WI38 (cell line): Measurements from ENCODE around the gene MAGI1.

Source experiments
- H3K4me3 ChIP-seq: 2 replicates; pipeline ENCODE4 v1.5.1; 2011; ENCODE audit warnings: low read depth, mild to moderate bottlenecking, control low read depth, low read length
- TF ChIP-seq, protein P1 (sequence below): IDR thresholded peaks from 2 replicates; pipeline ENCODE4 v1.5.1; 2012; ENCODE audit warnings: low read depth, mild to moderate bottlenecking, control low read depth, low read length

Gene MAGI1

DNA sequence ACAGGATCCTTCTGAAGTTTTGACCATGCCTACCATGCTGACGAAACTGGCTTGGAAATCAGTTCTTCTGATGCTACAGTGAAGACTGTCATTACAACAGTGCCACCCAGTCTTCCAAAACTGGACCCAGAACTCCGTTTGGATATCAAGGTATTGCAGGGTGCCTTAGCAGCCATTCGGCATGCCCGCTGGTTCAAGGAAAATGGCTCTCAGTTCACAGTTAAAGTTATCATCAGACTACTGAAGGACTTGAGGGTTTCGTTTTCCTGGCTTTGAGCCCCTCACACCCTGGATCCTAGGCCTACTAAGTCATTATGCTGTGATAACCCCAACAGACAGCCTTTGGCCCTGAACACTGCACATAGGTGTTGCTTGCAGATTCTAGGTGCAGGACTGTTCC, 351.0 kb downstream of the MAGI1 start:
- no peak overlapping the region for H3K4me3 ChIP-seq
- TF ChIP-seq, protein P1, sequence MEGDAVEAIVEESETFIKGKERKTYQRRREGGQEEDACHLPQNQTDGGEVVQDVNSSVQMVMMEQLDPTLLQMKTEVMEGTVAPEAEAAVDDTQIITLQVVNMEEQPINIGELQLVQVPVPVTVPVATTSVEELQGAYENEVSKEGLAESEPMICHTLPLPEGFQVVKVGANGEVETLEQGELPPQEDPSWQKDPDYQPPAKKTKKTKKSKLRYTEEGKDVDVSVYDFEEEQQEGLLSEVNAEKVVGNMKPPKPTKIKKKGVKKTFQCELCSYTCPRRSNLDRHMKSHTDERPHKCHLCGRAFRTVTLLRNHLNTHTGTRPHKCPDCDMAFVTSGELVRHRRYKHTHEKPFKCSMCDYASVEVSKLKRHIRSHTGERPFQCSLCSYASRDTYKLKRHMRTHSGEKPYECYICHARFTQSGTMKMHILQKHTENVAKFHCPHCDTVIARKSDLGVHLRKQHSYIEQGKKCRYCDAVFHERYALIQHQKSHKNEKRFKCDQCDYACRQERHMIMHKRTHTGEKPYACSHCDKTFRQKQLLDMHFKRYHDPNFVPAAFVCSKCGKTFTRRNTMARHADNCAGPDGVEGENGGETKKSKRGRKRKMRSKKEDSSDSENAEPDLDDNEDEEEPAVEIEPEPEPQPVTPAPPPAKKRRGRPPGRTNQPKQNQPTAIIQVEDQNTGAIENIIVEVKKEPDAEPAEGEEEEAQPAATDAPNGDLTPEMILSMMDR = no peak

DNA sequence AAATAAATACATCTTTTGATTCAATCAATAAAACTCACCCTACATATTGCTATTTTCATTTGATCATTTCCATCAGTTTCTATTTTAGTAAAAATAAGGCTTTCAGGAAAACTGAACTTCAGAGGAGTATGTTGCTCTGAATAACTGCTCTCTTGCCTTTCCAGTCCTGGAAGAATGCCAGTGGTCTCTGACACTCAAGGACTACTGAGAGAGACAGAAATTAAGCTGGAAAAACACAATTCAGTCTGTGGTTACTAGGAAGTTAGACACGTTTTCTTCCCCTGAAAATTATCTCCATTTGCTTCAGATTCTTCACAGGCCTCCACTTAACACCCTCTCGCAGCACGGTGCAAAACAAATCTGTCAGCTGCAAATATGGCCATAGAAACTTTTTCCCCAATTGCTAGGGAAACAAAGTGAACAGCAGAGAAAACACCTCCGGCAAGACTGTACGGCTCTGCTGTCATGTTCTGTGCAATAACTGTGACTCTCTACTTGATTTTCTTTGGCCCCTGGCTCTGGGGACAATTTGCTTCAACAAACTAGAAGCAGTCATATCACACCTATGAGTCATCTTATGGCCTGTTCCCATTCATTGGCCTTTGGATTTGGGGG, 353.0 kb downstream of the MAGI1 start:
- TF ChIP-seq, protein P1 = no peak
- H3K4me3 ChIP-seq = no peak overlapping the region

DNA sequence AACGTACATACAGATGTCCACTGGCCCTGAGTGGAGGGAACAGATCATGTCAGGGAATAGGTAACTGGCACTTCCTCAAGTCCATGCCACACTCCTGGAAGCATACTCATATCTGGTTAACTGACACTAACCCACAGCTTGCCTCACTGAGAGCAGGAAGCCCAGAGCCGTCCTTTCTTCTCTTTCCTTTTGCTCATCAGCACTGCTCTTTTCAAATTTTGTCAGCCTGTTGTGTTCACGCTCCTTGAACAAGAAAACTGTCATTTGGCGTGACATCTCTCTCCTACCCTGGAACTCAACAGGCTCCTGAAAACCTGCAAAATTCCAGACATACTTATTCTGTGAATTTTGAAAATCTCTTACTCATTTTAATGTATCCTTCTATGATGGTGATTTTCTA, 360.2 kb downstream of the MAGI1 start:
- no peak overlapping the region for H3K4me3 ChIP-seq

DNA sequence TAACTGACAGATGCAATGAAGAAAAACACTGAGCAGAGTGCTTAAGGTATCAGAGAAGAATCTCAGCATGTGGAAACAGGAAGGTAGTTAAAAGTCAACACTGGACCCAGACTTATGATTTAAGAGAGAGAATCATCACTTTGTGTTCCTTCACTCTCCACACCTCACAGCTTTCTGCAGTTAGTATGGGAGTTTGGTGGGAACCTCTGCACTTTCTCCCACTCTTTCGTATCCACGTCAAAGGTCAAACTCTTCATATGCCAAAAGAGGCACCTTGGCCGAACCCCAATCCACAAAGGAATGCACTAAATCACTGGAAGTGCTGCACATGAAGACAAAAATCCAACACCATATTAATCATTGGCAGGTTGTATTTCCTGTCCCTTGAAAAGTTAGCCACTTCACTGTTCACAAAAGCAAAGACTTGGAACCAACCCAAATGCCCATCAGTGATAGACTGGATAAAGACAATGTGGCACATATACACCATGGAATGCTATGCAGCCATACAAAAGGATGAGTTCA, 361.2 kb downstream of the MAGI1 start:
- TF ChIP-seq, protein P1 = no peak
- no peak overlapping the region for H3K4me3 ChIP-seq

More for the DNA sequence above, 360.2 kb downstream of the MAGI1 start:
- TF ChIP-seq, protein P1 = no peak

DNA sequence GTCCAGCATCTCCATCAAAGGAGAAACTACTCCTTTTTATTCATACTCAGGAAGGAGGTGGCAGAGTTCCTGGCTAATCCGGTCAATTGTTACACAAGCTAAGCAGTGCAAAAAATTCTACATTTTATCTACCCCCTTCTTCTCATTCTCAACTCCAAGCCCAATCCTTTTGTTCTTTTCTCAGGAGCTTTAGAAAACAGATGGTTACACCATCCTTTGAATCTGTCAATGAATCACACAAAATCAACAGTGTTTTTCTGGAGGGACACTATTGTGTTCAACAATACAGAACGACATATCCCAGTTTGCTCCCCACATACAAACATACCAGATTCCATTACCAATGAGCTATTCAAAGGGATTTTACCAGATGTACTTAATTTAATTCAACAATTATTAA, 362.1 kb downstream of the MAGI1 start:
- no peak overlapping the region for H3K4me3 ChIP-seq
- TF ChIP-seq, protein P1 = no peak

DNA sequence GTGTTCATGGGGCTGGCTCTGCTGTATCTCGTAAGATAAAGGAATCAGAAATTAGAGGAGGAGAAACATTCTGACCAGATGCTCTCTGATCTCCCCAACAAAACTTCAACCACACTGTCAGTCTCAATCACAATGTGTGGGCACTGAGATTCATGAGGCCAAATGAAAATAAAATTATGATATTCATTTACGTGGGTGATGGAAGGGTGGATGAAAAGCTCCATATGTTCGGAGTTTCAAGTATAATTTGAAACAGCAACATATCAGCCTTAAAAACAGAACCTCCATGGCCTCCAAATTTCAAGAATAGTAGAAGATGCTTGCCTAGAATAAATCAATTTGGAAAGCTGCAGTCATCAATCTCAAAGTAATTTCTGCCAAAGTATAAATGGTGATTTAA, 363.7 kb downstream of the MAGI1 start:
- H3K4me3 ChIP-seq = no peak overlapping the region
- TF ChIP-seq, protein P1 = no peak

DNA sequence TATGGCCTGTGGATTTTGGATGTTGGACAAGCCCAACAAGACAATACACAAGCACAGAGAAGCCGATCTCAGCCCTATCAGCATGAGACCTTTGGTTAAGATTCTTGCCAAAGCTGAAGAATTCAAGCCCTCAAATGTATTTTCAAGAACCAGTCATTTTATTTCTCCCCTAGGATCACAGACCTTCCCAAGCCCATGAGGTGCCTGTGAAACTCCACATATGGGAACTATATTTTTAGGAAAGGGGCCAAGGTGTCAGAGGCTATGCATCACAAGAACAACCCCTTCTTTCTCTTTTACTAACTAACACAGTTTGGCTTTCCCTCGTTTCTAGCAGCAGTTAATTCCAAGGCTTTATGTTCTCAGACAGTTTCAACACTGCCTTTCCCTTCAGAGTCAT, 364.5 kb downstream of the MAGI1 start:
- no peak overlapping the region for H3K4me3 ChIP-seq
- TF ChIP-seq, protein P1 = no peak
